Mesenchymal stem cell (in vitro differentiated cells and primary cell): ENCODE measurements around the gene UBE4A. TPM values are rescaled to one million over a fixed set of nuclear protein-coding genes. Genes with fewer than 3 reads are reported as not detected.

Experiments
- DNase-seq: peaks from one replicate; pipeline ENCODE4 v3.0.0-alpha.2; 2013
- H2AFZ ChIP-seq: one replicate; pipeline ENCODE4 v1.6.1; 2013; ENCODE audit warnings: low read depth, mild to moderate bottlenecking, control low read depth, inconsistent platforms, low read length, moderate library complexity
- H2AK5ac ChIP-seq: 2 replicates; pipeline ENCODE4 v1.6.1; 2013; ENCODE audit warnings: low read length, moderate library complexity, mild to moderate bottlenecking, inconsistent platforms; ENCODE audit not compliant: severe bottlenecking
- H2BK120ac ChIP-seq: one replicate; pipeline ENCODE4 v1.6.1; 2013; ENCODE audit warnings: low read depth, mild to moderate bottlenecking, inconsistent platforms, low read length, moderate library complexity
- H2BK12ac ChIP-seq, 2 experiments: one replicate each; pipeline ENCODE4 v1.6.1; 2013; ENCODE audit warnings: inconsistent platforms in 2 of 2, low read length in 2 of 2, mild to moderate bottlenecking in 2 of 2, moderate library complexity in 2 of 2, control low read depth in 1 of 2
- H2BK15ac ChIP-seq: one replicate; pipeline ENCODE4 v1.6.1; 2013; ENCODE audit warnings: mild to moderate bottlenecking, low read depth, inconsistent platforms; ENCODE audit not compliant: poor library complexity, severe bottlenecking
- H2BK5ac ChIP-seq: 2 replicates; pipeline ENCODE4 v1.6.1; 2013; ENCODE audit warnings: low read depth, mild to moderate bottlenecking, low read length, control low read depth, inconsistent platforms; ENCODE audit not compliant: poor library complexity, severe bottlenecking
- H3K14ac ChIP-seq, 2 experiments: one replicate each; pipeline ENCODE4 v1.6.1; 2013; ENCODE audit warnings: inconsistent platforms in 2 of 2, low read length in 2 of 2, control low read depth in 1 of 2, mild to moderate bottlenecking in 1 of 2, moderate library complexity in 1 of 2
- H3K18ac ChIP-seq, 2 experiments: one replicate each; pipeline ENCODE4 v1.6.1; 2013; ENCODE audit warnings: inconsistent platforms in 2 of 2, low read length in 2 of 2, control low read depth in 1 of 2, low read depth in 1 of 2, mild to moderate bottlenecking in 1 of 2
- H3K23ac ChIP-seq, 2 experiments: one replicate each; pipeline ENCODE4 v1.6.1; 2013; ENCODE audit warnings: inconsistent platforms in 2 of 2, low read length in 2 of 2, mild to moderate bottlenecking in 2 of 2, moderate library complexity in 2 of 2, control low read depth in 1 of 2
- H3K27ac ChIP-seq: 2 replicates; pipeline ENCODE4 v1.5.1; 2013; ENCODE audit warnings: mild to moderate bottlenecking, moderate library complexity, low read length, control low read depth, inconsistent platforms; ENCODE audit not compliant: poor library complexity, severe bottlenecking
- H3K27me3 ChIP-seq, 2 experiments: 2 replicates each; pipeline versions ENCODE4 v1.6.1 to v1.7.0; 2013; ENCODE audit warnings: low read length in 2 of 2, mild to moderate bottlenecking in 2 of 2, moderate library complexity in 2 of 2, control low read depth in 1 of 2, inconsistent platforms in 1 of 2; ENCODE audit not compliant: control insufficient read depth in 1 of 2, insufficient read depth in 1 of 2
- H3K36me3 ChIP-seq, 2 experiments: 2 replicates each; pipeline versions ENCODE4 v1.6.1 to v1.7.0; 2013; ENCODE audit warnings: low read length in 2 of 2, control low read depth in 1 of 2, inconsistent platforms in 1 of 2, low read depth in 1 of 2, mild to moderate bottlenecking in 1 of 2; ENCODE audit not compliant: insufficient read depth in 2 of 2, control insufficient read depth in 1 of 2
- H3K4ac ChIP-seq, 2 experiments: one replicate each; pipeline ENCODE4 v1.6.1; 2013; ENCODE audit warnings: inconsistent platforms in 2 of 2, low read length in 2 of 2, mild to moderate bottlenecking in 2 of 2, moderate library complexity in 2 of 2, control low read depth in 1 of 2, low read depth in 1 of 2
- H3K4me1 ChIP-seq: 2 replicates; pipeline ENCODE4 v1.6.1; 2013; ENCODE audit warnings: low read depth, low read length, control low read depth; ENCODE audit not compliant: control insufficient read depth, insufficient read depth
- H3K4me2 ChIP-seq: 2 replicates; pipeline ENCODE4 v1.6.1; 2013; ENCODE audit warnings: low read length, mild to moderate bottlenecking, inconsistent platforms; ENCODE audit not compliant: poor library complexity, severe bottlenecking
- H3K4me3 ChIP-seq, 2 experiments: 2 replicates each; pipeline versions ENCODE4 v1.5.1 to v1.7.0; 2013; ENCODE audit warnings: low read length in 2 of 2, mild to moderate bottlenecking in 2 of 2, control low read depth in 1 of 2, low read depth in 1 of 2; ENCODE audit not compliant: insufficient read depth in 1 of 2
- H3K79me1 ChIP-seq: replicated peaks from 2 replicates; pipeline ENCODE4 v1.6.1; 2013; ENCODE audit warnings: mild to moderate bottlenecking, control low read depth, low read length, inconsistent platforms; ENCODE audit not compliant: poor library complexity, severe bottlenecking
- H3K9ac ChIP-seq: 2 replicates; pipeline ENCODE4 v1.7.0; 2013; ENCODE audit warnings: mild to moderate bottlenecking, low read length, moderate library complexity
- H3K9me3 ChIP-seq: 2 replicates; pipeline ENCODE4 v1.7.0; 2013; ENCODE audit warnings: mild to moderate bottlenecking, low read length; ENCODE audit not compliant: control insufficient read depth
- H4K8ac ChIP-seq: one replicate; pipeline ENCODE4 v1.6.1; 2013; ENCODE audit warnings: inconsistent platforms, mild to moderate bottlenecking, low read length, moderate library complexity
- H4K91ac ChIP-seq: one replicate; pipeline ENCODE4 v1.6.1; 2013; ENCODE audit warnings: mild to moderate bottlenecking, low read length, inconsistent platforms
- WGBS: methylation state at CpG from one replicate; pipeline ENCODE4 v1.1.7; 2013; ENCODE audit warnings: mixed read lengths; 5-methylcytosine and 5-hydroxymethylcytosine counted together
- polyA plus RNA-seq, 2 experiments: library from polyadenylated mRNA; stranded (reverse); fragments of 200-250 nt; gene quantifications; one replicate each; pipeline ENCODE4 v1.2.3, GENCODE V29; 2013

The UBE4A gene
- 21.9 TPM for polyA plus RNA-seq (2013, experiment 1 of 2)
- polyA plus RNA-seq (2013, experiment 2 of 2) = 22.4 TPM

GRCh38 chr11:118359295-118359958, at the start of gene UBE4A:
Gene UBE4A (plus strand): TSS chr11:118359600. CDS start chr11:118365081, 5,481 bp downstream.
- no peak within 1 kb of the TSS for H2BK5ac ChIP-seq
- peaks cover 11% of the 10 kb centered on the region for H3K79me1 ChIP-seq
- H4K91ac ChIP-seq = peak within 1 kb of the TSS; percentile 98
- WGBS = 10% methylated on average over 28 of the region's 33 CpGs
- H2AK5ac ChIP-seq = no peak within 1 kb of the TSS
- H2BK120ac ChIP-seq = no peak within 1 kb of the TSS
- H3K27ac ChIP-seq = no peak within 1 kb of the TSS
- peak within 1 kb of the TSS; percentile 100 for H4K8ac ChIP-seq
- peaks cover 5% of the 10 kb centered on the region for H3K4me1 ChIP-seq
- H3K14ac ChIP-seq = peak within 1 kb of the TSS in 1 of 2 experiments; percentile 48
- H3K9me3 ChIP-seq = no peaks in the 10 kb centered on the region
- peak within 1 kb of the TSS; percentile 85 for H3K4me2 ChIP-seq
- H3K9ac ChIP-seq = peak within 1 kb of the TSS; percentile 95
- no peak within 1 kb of the TSS for H2BK12ac ChIP-seq
- peak within 1 kb of the TSS; percentile 83 to 91 for H3K4ac ChIP-seq
- H3K23ac ChIP-seq = no peak within 1 kb of the TSS
- DNase-seq = peak; percentile 93
- H3K4me3 ChIP-seq = peak within 1 kb of the TSS; percentile 68 to 99
- peak within 1 kb of the TSS; percentile 57 for H2BK15ac ChIP-seq
- H3K27me3 ChIP-seq = no peaks in the 10 kb centered on the region
- peak within 1 kb of the TSS; percentile 98 for H2AFZ ChIP-seq
- H3K36me3 ChIP-seq = peaks cover 0 to 15% of the 10 kb centered on the region in 2 experiments
- peak within 1 kb of the TSS; percentile 89 to 98 for H3K18ac ChIP-seq

- Histone ChIP-seq H3K27ac (no peak overlapping the region), H3K23ac (no peak overlapping the region), H3K4me3 (no peak overlapping the region), H3K4ac (no peak overlapping the region), H3K4me1 (no peaks in the 10 kb centered on the region), H2AFZ (no peak overlapping the region), H3K14ac (no peak overlapping the region), H2BK12ac (no peak overlapping the region), H2BK5ac (no peak overlapping the region), H2BK15ac (no peak overlapping the region), H3K4me2 (no peak overlapping the region), H4K91ac (no peak overlapping the region), H3K9ac (no peak overlapping the region), H3K27me3 (peaks cover 33 to 38% of the 10 kb centered on the region in 2 experiments), H2AK5ac (no peak overlapping the region), H4K8ac (no peak overlapping the region), H3K18ac (no peak overlapping the region), H3K9me3 (no peaks in the 10 kb centered on the region), H2BK120ac (no peak overlapping the region), H3K36me3 (no peaks in the 10 kb centered on the region), H3K79me1 (no peaks in the 10 kb centered on the region)
- 94% methylated on average over 3 of the region's 3 CpGs for WGBS
- no peak for DNase-seq
Measured at GRCh38 chr11:118310271-118310670, 49.1 kb upstream of the UBE4A start.

GRCh38 chr11:118310781-118311485, 48.5 kb upstream of the UBE4A start:
- Histone ChIP-seq H3K4me2 (no peak overlapping the region), H3K4ac (no peak overlapping the region), H3K36me3 (no peaks in the 10 kb centered on the region), H3K9ac (no peak overlapping the region), H3K4me1 (no peaks in the 10 kb centered on the region), H3K14ac (no peak overlapping the region), H3K18ac (no peak overlapping the region), H2AK5ac (no peak overlapping the region), H2AFZ (no peak overlapping the region), H3K23ac (no peak overlapping the region), H3K27me3 (peaks cover 37 to 45% of the 10 kb centered on the region in 2 experiments), H3K4me3 (no peak overlapping the region), H4K8ac (no peak overlapping the region), H2BK120ac (no peak overlapping the region), H3K9me3 (no peaks in the 10 kb centered on the region), H3K79me1 (no peaks in the 10 kb centered on the region), H2BK12ac (no peak overlapping the region), H2BK15ac (no peak overlapping the region), H3K27ac (no peak overlapping the region), H4K91ac (no peak overlapping the region), H2BK5ac (no peak overlapping the region)
- 83% methylated on average over 1 of the region's 3 CpGs for WGBS
- DNase-seq = no peak

- Histone ChIP-seq H3K9me3 (no peaks in the 10 kb centered on the region), H3K4me2 (no peak overlapping the region), H3K79me1 (no peaks in the 10 kb centered on the region), H3K9ac (no peak overlapping the region), H3K4ac (no peak overlapping the region), H3K18ac (no peak overlapping the region), H3K14ac (no peak overlapping the region), H2BK12ac (no peak overlapping the region), H4K8ac (no peak overlapping the region), H2BK5ac (no peak overlapping the region), H2AK5ac (no peak overlapping the region), H3K4me3 (no peak overlapping the region), H3K27me3 (peaks cover 37 to 49% of the 10 kb centered on the region in 2 experiments), H3K4me1 (peaks cover under 1% of the 10 kb centered on the region), H2BK15ac (no peak overlapping the region), H3K23ac (no peak overlapping the region), H2AFZ (no peak overlapping the region), H2BK120ac (no peak overlapping the region), H3K27ac (no peak overlapping the region), H4K91ac (no peak overlapping the region), H3K36me3 (no peaks in the 10 kb centered on the region)
- no peak for DNase-seq
- WGBS = 17% methylated on average over 1 of the region's 4 CpGs
Measured at GRCh38 chr11:118311518-118311917, 47.9 kb upstream of the UBE4A start.
